Subcutaneous abdominal adipose tissue (tissue), 5 donors: ENCODE data around the gene ACP4.
"Not testable (repeated sequence)": the region's sequence is repeated elsewhere in the genome, so short reads cannot be mapped to it uniquely, and the experiment has no call there.

Experiments
- H3K27ac ChIP-seq: one replicate; pipeline ENCODE4 v1.7.0; 2013; ENCODE audit warnings: low read depth, mild to moderate bottlenecking, inconsistent platforms, low read length, moderate library complexity
- H3K27me3 ChIP-seq, 5 donors: one replicate each; pipeline ENCODE4 v1.7.0; 2013; ENCODE audit warnings: low read length in 5 of 5, inconsistent platforms in 1 of 5; ENCODE audit not compliant: control insufficient read depth in 5 of 5, insufficient read depth in 4 of 5
- H3K36me3 ChIP-seq, 5 donors: one replicate each; pipeline ENCODE4 v1.7.0; 2013; ENCODE audit warnings: low read length in 5 of 5; ENCODE audit not compliant: control insufficient read depth in 5 of 5, insufficient read depth in 5 of 5
- H3K4me1 ChIP-seq, 5 donors: one replicate each; pipeline ENCODE4 v1.7.0; 2013; ENCODE audit warnings: low read length in 5 of 5, mild to moderate bottlenecking in 3 of 5, moderate library complexity in 1 of 5; ENCODE audit not compliant: control insufficient read depth in 5 of 5, insufficient read depth in 5 of 5
- H3K4me3 ChIP-seq, 5 donors: one replicate each; pipeline ENCODE4 v1.7.0; 2013; ENCODE audit warnings: low read length in 5 of 5, low read depth in 1 of 5
- H3K9ac ChIP-seq, 5 donors: one replicate each; pipeline ENCODE4 v1.7.0; 2013; ENCODE audit warnings: low read length in 5 of 5, mild to moderate bottlenecking in 4 of 5, moderate library complexity in 3 of 5
- H3K9me3 ChIP-seq, 5 donors: one replicate each; pipeline ENCODE4 v1.7.0; 2013; ENCODE audit warnings: low read length in 5 of 5; ENCODE audit not compliant: control insufficient read depth in 5 of 5
- donor health status: healthy.
- donor health status: healthy.
- donor health status: healthy.
- donor health status: healthy.
- donor health status: healthy.

The ACP4 gene

GRCh38 chr19:50759076-50759475, 31.1 kb upstream of the ACP4 start:
- H3K4me1 ChIP-seq, H3K36me3 ChIP-seq, H3K9ac ChIP-seq, H3K27ac ChIP-seq, H3K4me3 ChIP-seq, H3K27me3 ChIP-seq, H3K9me3 ChIP-seq: not testable (repeated sequence)

DNA sequence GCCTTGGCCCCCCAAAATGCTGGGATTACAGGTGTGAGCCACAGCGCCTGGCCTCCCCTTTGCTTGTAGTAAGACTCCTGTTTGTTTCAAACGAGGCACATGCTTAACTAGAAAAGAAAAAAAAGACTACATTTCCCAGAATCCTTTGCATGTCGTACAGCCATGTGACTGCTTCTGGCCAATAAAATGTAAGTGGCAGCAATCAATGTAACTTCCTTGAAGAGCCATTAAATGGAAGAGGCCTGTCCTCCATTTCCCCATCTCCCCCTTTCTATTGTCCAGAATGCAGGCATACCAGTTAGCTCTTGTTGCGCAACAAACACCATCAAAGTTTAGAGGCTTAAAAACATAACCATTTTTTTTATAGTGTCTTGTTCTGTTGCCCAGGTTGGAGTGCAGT, 30.3 kb upstream of the ACP4 start:
- Histone ChIP-seq H3K27ac (no peak overlapping the region), H3K36me3 (no peaks in the 10 kb centered on the region), H3K9ac (no peak overlapping the region), H3K27me3 (peaks cover 0 to 9% (median 0%) of the 10 kb centered on the region in 5 donors), H3K4me3 (no peak overlapping the region), H3K9me3 (peaks cover 0 to 4% (median 0%) of the 10 kb centered on the region in 5 donors), H3K4me1 (no peaks in the 10 kb centered on the region)

DNA sequence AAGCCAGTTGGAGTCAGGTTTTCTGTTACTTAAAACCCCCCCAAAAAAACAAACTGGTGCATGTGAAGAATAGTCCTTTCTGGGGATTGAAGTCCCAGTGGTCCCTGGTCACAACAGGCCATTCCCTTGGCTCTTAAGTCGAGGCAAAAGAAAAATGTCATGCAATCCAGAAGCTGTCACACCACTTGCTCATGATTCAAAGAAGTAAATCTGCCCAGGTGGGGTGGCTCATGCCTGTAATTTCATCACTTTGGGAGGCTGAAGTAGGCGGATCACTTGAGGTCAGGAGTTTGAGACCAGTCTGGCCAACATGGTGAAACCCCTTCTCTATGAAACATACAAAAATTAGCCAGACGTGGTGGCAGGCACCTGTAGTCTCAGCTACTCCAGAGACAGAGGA, 28.7 kb upstream of the ACP4 start:
- H3K9me3 ChIP-seq, H3K36me3 ChIP-seq, H3K9ac ChIP-seq, H3K4me3 ChIP-seq, H3K4me1 ChIP-seq, H3K27ac ChIP-seq: not testable (repeated sequence)
- H3K27me3 ChIP-seq = peaks cover 0 to 10% (median 0%) of the 10 kb centered on the region in 5 donors

GRCh38 chr19:50763521-50763920, 26.7 kb upstream of the ACP4 start:
- H3K4me1 ChIP-seq, H3K4me3 ChIP-seq, H3K27ac ChIP-seq, H3K9me3 ChIP-seq, H3K9ac ChIP-seq, H3K27me3 ChIP-seq, H3K36me3 ChIP-seq: not testable (repeated sequence)

DNA sequence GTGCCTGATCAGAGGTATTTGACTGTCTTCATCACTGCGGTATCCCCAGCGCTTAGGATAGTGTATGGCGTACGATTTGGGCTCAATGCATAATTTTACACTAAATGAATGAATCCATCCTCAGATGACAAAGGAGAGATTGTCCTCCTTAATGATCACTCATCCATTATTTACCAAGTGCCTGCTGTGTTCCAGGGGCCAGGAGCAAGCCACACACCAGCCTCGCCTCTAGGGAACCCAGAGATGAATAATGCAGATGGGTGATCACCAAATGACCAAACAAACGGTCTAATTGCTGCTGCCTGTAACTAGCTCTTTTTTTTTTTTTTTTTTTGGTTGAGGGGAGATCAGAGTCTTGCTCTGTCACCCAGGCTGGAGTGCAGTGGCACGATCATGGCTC, 25.8 kb upstream of the ACP4 start:
- Histone ChIP-seq H3K27me3 (peaks cover 0 to 8% (median 0%) of the 10 kb centered on the region in 5 donors), H3K4me1 (no peaks in the 10 kb centered on the region), H3K9ac (no peak overlapping the region), H3K27ac (no peak overlapping the region), H3K36me3 (no peaks in the 10 kb centered on the region), H3K9me3 (peaks cover 0 to 4% (median 0%) of the 10 kb centered on the region in 5 donors), H3K4me3 (no peak overlapping the region)

DNA sequence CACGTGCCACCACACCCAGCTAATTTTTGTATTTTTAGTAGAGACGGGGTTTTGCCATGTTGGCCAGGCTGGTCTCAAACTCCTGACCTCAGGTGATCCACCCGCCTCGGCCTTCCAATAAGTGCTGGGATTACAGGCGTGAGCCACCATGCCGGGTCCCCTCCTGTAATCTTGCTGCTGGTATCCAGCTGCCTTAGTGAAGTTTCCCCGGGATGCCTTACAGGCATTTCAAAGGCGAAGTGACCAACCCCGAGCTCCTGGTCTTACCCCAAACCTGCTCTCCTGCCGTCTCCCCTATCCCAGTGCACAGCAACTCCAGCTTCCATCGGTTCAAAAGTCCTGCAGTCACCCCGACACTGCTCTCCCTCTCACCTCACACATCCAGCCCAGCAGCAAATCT, 23.5 kb upstream of the ACP4 start:
- not testable (repeated sequence) for H3K9ac ChIP-seq, H3K4me1 ChIP-seq, H3K4me3 ChIP-seq, H3K27ac ChIP-seq, H3K9me3 ChIP-seq, H3K27me3 ChIP-seq, H3K36me3 ChIP-seq

DNA sequence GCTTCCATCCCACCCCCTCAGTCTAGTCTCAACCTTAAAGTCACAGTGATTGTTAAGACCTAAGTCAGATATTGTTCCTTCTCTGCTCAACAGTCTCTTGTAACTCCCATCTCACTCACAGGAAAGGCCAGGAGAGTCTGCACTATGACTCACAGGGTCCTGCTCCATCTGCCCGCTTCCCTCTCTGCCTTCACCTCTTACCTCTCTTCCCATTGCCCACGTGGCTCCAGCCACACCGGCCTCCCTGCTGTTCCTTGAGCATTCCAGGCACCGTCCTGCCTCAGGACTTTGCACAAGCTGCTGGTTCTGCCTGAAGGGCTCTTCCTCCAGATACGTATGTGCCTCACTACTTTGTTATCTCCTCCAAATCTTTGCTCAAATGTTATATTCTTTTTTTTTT, 23.0 kb upstream of the ACP4 start:
- not testable (repeated sequence) for H3K9me3 ChIP-seq, H3K4me3 ChIP-seq, H3K4me1 ChIP-seq, H3K27ac ChIP-seq, H3K36me3 ChIP-seq, H3K27me3 ChIP-seq, H3K9ac ChIP-seq

DNA sequence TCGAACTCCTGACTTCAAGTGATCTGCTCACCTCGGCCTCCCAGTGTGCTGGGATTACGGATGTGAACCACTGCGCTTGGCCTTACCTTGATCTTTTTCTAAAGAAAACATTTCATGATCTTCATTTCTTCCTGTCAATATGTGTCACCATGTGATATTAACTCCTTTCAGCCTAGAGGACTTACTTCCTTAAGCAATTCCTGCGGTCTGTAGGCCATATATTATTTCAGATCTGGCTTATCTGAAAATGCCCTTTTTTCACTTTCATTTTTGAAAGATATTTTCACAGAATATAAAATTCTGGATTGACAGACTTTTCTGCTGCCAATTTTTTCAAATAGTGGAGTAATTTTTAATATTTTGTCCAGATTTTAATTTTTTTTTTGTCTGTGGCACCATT, 21.9 kb upstream of the ACP4 start:
- H3K9ac ChIP-seq = no peak overlapping the region

GRCh38 chr19:50770164-50770563, 20.1 kb upstream of the ACP4 start, which contains the start of gene GPR32:
TSS of gene GPR32 (plus strand) at chr19:50770464. CDS start at chr19:50770601, 137 bp downstream.
- peaks cover 0 to 13% (median 9%) of the 10 kb centered on the region in 5 donors for H3K27me3 ChIP-seq
- not testable (repeated sequence) for H3K4me1 ChIP-seq, H3K36me3 ChIP-seq, H3K4me3 ChIP-seq, H3K9ac ChIP-seq, H3K9me3 ChIP-seq, H3K27ac ChIP-seq

More for the DNA sequence above, 21.9 kb upstream of the ACP4 start:
- H3K27me3 ChIP-seq = peaks cover 0 to 8% (median 6%) of the 10 kb centered on the region in 5 donors
- no peak overlapping the region for H3K27ac ChIP-seq
- no peak overlapping the region for H3K4me3 ChIP-seq
- no peaks in the 10 kb centered on the region for H3K4me1 ChIP-seq
- peaks cover 0 to 3% (median 0%) of the 10 kb centered on the region in 5 donors for H3K9me3 ChIP-seq
- H3K36me3 ChIP-seq = no peaks in the 10 kb centered on the region

DNA sequence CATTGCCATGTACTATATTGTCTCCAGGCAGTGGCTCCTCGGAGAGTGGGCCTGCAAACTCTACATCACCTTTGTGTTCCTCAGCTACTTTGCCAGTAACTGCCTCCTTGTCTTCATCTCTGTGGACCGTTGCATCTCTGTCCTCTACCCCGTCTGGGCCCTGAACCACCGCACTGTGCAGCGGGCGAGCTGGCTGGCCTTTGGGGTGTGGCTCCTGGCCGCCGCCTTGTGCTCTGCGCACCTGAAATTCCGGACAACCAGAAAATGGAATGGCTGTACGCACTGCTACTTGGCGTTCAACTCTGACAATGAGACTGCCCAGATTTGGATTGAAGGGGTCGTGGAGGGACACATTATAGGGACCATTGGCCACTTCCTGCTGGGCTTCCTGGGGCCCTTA, 19.3 kb upstream of the ACP4 start:
- H3K27me3 ChIP-seq = peaks cover 0 to 13% (median 9%) of the 10 kb centered on the region in 5 donors
- H3K27ac ChIP-seq = no peak overlapping the region
- no peak overlapping the region for H3K9ac ChIP-seq
- H3K36me3 ChIP-seq = no peaks in the 10 kb centered on the region
- no peaks in the 10 kb centered on the region for H3K4me1 ChIP-seq
- H3K4me3 ChIP-seq = no peak overlapping the region
- H3K9me3 ChIP-seq = peaks cover 0 to 3% (median 0%) of the 10 kb centered on the region in 5 donors

- no peak overlapping the region for H3K27ac ChIP-seq
- H3K9ac ChIP-seq = no peak overlapping the region
- H3K27me3 ChIP-seq = peaks cover under 1 to 13% (median 10%) of the 10 kb centered on the region in 5 donors
Observed at GRCh38 chr19:50772476-50772875, 17.7 kb upstream of the ACP4 start.

More at GRCh38 chr19:50772476-50772875, 17.7 kb upstream of the ACP4 start:
- H3K4me3 ChIP-seq = no peak overlapping the region
- H3K4me1 ChIP-seq = no peaks in the 10 kb centered on the region
- no peaks in the 10 kb centered on the region for H3K36me3 ChIP-seq
- H3K9me3 ChIP-seq = peaks cover 0 to 3% (median 2%) of the 10 kb centered on the region in 5 donors
